Cardiac fibroblast (primary cell): ENCODE results near the gene LRRC8B.
A peak's percentile ranks its signal among the peaks of the same experiment; 100 is the strongest.
"Not testable (repeated sequence)": the region's sequence is repeated elsewhere in the genome, so short reads cannot be mapped to it uniquely, and the experiment has no call there.

ENCODE experiments used
- DNase-seq, 2 donors: peaks; one replicate each; pipeline versions ENCODE4 v3.0.0 to v3.0.0-alpha.2; 2010; ENCODE audit warnings: low read depth in 2 of 2
- H3K4me3 ChIP-seq, 2 donors: replicated peaks in 1 of 2; 1 replicate in 1 of 2; 2 replicates in 1 of 2; pipeline ENCODE4 v1.5.1; 2011; ENCODE audit warnings: low read depth in 2 of 2, low read length in 2 of 2, mild to moderate bottlenecking in 2 of 2, moderate library complexity in 1 of 2
- TF ChIP-seq, protein P1 (sequence below): IDR thresholded peaks from one replicate; pipeline ENCODE4 v1.5.1; 2011; ENCODE audit warnings: low read depth, mild to moderate bottlenecking, low read length, inconsistent platforms

LRRC8B gene

GRCh38 chr1:89622895-89623294, 98.3 kb downstream of the LRRC8B start:
- no peak overlapping the region for H3K4me3 ChIP-seq
- TF ChIP-seq, protein P1, sequence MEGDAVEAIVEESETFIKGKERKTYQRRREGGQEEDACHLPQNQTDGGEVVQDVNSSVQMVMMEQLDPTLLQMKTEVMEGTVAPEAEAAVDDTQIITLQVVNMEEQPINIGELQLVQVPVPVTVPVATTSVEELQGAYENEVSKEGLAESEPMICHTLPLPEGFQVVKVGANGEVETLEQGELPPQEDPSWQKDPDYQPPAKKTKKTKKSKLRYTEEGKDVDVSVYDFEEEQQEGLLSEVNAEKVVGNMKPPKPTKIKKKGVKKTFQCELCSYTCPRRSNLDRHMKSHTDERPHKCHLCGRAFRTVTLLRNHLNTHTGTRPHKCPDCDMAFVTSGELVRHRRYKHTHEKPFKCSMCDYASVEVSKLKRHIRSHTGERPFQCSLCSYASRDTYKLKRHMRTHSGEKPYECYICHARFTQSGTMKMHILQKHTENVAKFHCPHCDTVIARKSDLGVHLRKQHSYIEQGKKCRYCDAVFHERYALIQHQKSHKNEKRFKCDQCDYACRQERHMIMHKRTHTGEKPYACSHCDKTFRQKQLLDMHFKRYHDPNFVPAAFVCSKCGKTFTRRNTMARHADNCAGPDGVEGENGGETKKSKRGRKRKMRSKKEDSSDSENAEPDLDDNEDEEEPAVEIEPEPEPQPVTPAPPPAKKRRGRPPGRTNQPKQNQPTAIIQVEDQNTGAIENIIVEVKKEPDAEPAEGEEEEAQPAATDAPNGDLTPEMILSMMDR, result peak; percentile 13
- DNase-seq, result peak; percentile 50 to 66

DNA sequence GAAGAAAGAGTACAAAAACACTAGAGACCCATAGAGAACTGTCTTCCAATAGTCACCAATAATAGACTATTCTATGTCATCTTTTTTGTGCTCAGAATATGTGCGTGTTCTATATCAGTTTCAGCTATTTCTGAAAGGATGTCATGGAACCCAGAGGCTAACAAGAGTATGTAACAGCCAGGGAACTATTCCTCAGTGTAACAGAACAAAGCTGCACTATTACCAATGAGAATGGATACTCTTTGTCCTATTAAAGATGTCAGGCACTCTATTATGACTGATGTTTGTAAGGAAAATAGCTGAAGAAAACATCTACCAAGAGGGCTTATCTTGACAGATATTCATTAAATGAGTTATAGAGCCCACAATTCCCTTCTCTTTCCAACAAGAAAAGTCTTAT, 99.7 kb downstream of the LRRC8B start:
- no peak for DNase-seq
- H3K4me3 ChIP-seq, result no peak overlapping the region
- TF ChIP-seq, protein P1, result no peak

- no peak for DNase-seq
- TF ChIP-seq, protein P1, result no peak
- no peak overlapping the region for H3K4me3 ChIP-seq
Observed at GRCh38 chr1:89624715-89625323, 100.2 kb downstream of the LRRC8B start.

DNA sequence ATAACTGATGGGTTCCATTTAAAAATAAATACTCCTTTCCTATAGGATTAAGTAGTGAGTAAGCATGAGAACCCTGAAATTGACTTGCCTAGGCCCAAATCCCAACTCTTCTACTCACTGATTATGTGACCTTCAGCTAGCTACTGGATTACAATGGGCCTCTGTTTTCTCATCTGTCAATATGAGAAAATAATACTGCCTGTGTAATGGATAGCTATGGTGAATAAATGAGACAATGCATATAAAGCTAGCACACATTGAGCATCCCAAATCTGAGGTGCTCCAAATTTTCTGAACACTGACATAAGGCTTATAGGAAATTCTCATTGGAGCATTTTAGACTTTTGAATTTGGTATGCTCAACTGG, 103.0 kb downstream of the LRRC8B start:
- H3K4me3 ChIP-seq, result no peak overlapping the region
- DNase-seq, result no peak
- TF ChIP-seq, protein P1, result no peak

DNA sequence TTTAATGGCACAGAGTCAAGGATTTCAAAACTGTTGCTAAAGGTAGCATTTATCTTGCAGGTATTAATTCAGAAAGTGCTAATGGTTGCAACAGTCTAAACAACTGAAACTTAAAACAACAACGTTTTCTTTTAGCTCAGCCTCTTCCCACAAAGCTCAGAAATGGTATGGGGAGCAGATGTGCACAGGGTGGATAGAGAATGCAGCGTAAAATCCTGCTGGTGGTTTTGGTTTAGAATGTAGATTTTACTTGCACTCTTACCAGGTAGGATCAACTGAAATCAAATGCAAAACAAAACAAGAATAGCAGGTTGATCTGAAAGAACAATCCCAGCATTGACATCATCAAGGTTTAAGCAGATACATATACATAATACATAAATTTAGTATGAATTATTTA, 104.5 kb downstream of the LRRC8B start:
- TF ChIP-seq, protein P1, result no peak
- no peak overlapping the region for H3K4me3 ChIP-seq
- DNase-seq, result no peak

DNA sequence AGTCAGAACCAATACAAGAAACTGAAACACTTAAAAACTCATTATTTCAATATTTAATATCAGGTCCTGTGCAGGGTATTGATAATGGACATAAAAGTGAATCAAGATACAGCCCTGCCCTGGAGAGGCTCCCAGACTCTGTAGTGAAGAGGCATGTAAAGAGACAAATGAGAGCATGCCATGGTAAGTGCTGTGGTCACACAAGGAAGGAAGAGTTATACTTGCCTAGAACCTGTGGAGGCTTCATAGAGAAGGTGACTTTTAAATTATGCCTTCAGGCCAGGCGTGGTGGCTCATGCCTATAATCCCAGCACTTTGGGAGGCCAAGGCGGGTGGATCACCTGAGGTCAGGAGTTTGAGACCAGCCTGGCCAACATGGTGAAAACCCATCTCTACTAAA, 105.0 kb downstream of the LRRC8B start:
- DNase-seq, H3K4me3 ChIP-seq: not testable (repeated sequence)

DNA sequence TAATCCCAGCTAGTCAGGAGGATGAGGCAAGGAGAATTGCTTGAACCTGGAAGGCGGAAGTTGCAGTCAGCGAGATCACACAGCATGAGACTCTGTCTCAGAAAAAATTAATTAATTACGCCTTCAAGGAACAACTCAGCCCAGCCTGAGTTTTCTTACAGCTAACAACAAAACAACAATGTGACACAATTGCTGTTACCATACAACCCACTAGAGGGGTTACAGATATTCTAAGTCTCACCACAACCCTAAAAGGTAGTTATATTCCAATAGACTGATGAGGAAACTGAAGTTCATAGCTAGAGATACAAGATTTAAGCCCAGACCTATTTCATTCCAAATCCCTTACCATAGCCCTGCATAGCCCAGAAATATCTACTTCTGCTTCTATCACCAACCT, 105.4 kb downstream of the LRRC8B start:
- H3K4me3 ChIP-seq, result no peak overlapping the region
- TF ChIP-seq, protein P1, result peak; percentile 4
- DNase-seq, result no peak
